Measurements from ENCODE around the gene ARF1.

The ARF1 gene

GRCh38 chr1:228107636-228108035 is 25.1 kb downstream of the ARF1 start (continued):
- TF ChIP-seq ZNF449 (tag by site-specific recombination; IDR thresholded peaks at IDR 0.05) (no peak), ZNF10 (tag by site-specific recombination; IDR thresholded peaks at IDR 0.05) (no peak), ZBTB44 (tag by site-specific recombination; IDR thresholded peaks at IDR 0.05) (no peak), ZNF404 (tag by site-specific recombination; IDR thresholded peaks at IDR 0.05) (no peak)

GRCh38 chr1:228108055-228108690 is 25.7 kb downstream of the ARF1 start:
- Histone ChIP-seq H3K4me1 (ENCODE audit: control insufficient read depth, insufficient read depth, low read length) (0 out of 2 replicates have a peak, but pooled peaks cover 3% of the 10 kb centered on the region), H3K36me3 (ENCODE audit: control insufficient read depth in 2 of 2, insufficient read depth in 1 of 2, low read length in 2 of 2) (peaks cover 6 to 33% of the 10 kb centered on the region in 2 experiments), H3K4me3 (ENCODE audit: low read depth, low read length) (peak overlapping the region; percentile 90), H3K9me3 (ENCODE audit: control insufficient read depth, insufficient read depth, low read depth, low read length) (no peaks in the 10 kb centered on the region), H3K27ac (ENCODE audit: extremely low read depth, low read depth, low read length) (no peak overlapping the region)
- TF ChIP-seq ZNF416 (tag by site-specific recombination; IDR thresholded peaks at IDR 0.05) (no peak), ZNF248 (tag by site-specific recombination; IDR thresholded peaks at IDR 0.05) (no peak), ZNF280D (tag by site-specific recombination; IDR thresholded peaks at IDR 0.05) (no peak), ZNF274 (IDR thresholded peaks at IDR 0.05; ENCODE audit: low read length) (no peak), ZNF274 (tag by site-specific recombination; IDR thresholded peaks at IDR 0.05; ENCODE audit: borderline replicate concordance) (no peak), ZNF121 (tag by site-specific recombination; IDR thresholded peaks at IDR 0.05) (no peak), KLF10 (tag by site-specific recombination; IDR thresholded peaks at IDR 0.05) (no peak), ZNF514 (tag by site-specific recombination; IDR thresholded peaks at IDR 0.05) (no peak), HOXA7 (CRISPR knock-in tag; IDR thresholded peaks at IDR 0.05; ENCODE audit: borderline replicate concordance) (no peak), ZNF521 (tag by site-specific recombination; IDR thresholded peaks at IDR 0.05) (no peak)
- ChIA-PET CTCF (interaction anchor here (0.6 to 9.9 kb wide), 3 partner anchors 23 to 1340 kb away, joined by 3 to 57 read pairs (median 4); no protein-coding TSS in a partner anchor), POLR2A (interaction anchor here (1.6 to 1.9 kb wide), 2 partner anchors 26 to 33 kb away, joined by 5 to 8 read pairs; partner anchors contain the start of gene ARF1)

GRCh38 chr1:228108742-228109072 is 26.2 kb downstream of the ARF1 start:
- Histone ChIP-seq H3K9me3 (ENCODE audit: control insufficient read depth, insufficient read depth, low read depth, low read length) (no peaks in the 10 kb centered on the region), H3K4me3 (ENCODE audit: low read depth, low read length) (peak overlapping the region; percentile 90), H3K36me3 (ENCODE audit: control insufficient read depth in 2 of 2, insufficient read depth in 1 of 2, low read length in 2 of 2) (peaks cover 6 to 33% of the 10 kb centered on the region in 2 experiments), H3K4me1 (ENCODE audit: control insufficient read depth, insufficient read depth, low read length) (0 out of 2 replicates have a peak, but pooled peaks cover 3% of the 10 kb centered on the region), H3K27ac (ENCODE audit: extremely low read depth, low read depth, low read length) (peak overlapping the region; percentile 53; the same call in 1 of the 2 replicates)
- POLR2A ChIA-PET: interaction anchor here (1.6 to 1.9 kb wide), 2 partner anchors 26 to 32 kb away, joined by 5 to 8 read pairs; partner anchors contain the start of gene ARF1
- CTCF ChIA-PET: interaction anchor here (0.6 to 9.9 kb wide), 3 partner anchors 22 to 1340 kb away, joined by 3 to 57 read pairs (median 4); no protein-coding TSS in a partner anchor
- TF ChIP-seq ZNF423 (tag by site-specific recombination; IDR thresholded peaks at IDR 0.05) (0 out of 2 replicates have a peak, but pooled peaks have one; percentile 69), ZNF596 (tag by site-specific recombination; IDR thresholded peaks at IDR 0.05) (0 out of 2 replicates have a peak, but pooled peaks have one; percentile 6), ZNF677 (tag by site-specific recombination; IDR thresholded peaks at IDR 0.05) (0 out of 2 replicates have a peak, but pooled peaks have one; percentile 20), ZNF660 (tag by site-specific recombination; IDR thresholded peaks at IDR 0.05) (no peak), ZNF350 (tag by site-specific recombination; IDR thresholded peaks at IDR 0.05) (no peak)

Data from HEK293 (cell line).